ENCODE results near the gene ZNF394.
A peak's percentile ranks its signal among the peaks of the same experiment; 100 is the strongest.
"Not testable (repeated sequence)": the region's sequence is repeated elsewhere in the genome, so short reads cannot be mapped to it uniquely, and the experiment has no call there.

ZNF394 gene

DNA sequence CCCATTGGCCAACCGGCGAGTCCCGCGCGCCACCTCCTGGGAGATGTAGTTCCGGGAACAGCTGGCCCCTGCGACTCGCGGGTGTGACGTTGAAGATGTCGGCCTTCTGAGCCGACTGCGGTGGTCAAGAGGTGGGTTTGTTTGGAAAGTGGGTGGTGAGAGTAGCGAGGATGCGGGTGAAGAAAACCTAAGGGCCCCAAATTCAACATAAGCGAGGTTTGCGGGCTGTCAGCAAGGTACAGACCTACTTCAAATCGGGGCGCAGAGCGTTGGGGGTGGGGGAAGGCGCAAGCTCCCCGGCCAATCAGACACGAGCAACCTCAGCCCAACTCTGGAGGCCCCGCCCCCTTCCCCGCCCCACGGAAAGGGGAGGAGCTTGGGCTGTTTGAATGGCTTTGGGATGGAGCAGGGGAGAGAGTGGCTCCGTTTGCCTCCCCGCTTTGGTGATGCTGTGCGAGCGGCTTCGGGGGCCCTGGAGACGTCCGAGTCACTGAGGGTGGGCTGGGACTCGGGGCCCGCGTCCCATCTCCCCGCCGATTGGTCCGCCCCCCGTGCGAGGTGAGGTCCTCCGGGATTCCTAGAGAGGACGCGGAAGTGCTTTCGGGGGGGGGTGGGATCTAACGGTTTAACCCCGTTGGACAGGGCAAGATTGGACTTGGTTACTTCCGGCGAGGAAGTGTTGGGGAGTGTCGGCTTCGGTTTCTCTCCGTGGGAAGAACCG lies 4.7 kb upstream of the ZNF394 start, which contains the start of gene ZKSCAN5:
ZKSCAN5 (plus strand) TSS at position 60 of the 721 bp plus-strand sequence. CDS start 1,383 bp downstream, outside the sequence.
- TF ChIP-seq, protein P1, sequence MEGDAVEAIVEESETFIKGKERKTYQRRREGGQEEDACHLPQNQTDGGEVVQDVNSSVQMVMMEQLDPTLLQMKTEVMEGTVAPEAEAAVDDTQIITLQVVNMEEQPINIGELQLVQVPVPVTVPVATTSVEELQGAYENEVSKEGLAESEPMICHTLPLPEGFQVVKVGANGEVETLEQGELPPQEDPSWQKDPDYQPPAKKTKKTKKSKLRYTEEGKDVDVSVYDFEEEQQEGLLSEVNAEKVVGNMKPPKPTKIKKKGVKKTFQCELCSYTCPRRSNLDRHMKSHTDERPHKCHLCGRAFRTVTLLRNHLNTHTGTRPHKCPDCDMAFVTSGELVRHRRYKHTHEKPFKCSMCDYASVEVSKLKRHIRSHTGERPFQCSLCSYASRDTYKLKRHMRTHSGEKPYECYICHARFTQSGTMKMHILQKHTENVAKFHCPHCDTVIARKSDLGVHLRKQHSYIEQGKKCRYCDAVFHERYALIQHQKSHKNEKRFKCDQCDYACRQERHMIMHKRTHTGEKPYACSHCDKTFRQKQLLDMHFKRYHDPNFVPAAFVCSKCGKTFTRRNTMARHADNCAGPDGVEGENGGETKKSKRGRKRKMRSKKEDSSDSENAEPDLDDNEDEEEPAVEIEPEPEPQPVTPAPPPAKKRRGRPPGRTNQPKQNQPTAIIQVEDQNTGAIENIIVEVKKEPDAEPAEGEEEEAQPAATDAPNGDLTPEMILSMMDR (IDR thresholded peaks at IDR 0.05; ENCODE audit: insufficient read depth, low read depth, low read length, missing control alignments), result no peak
- peak within 1 kb of the TSS; percentile 90 for H3K4me3 ChIP-seq (ENCODE audit: low read depth, low read length)
- DNase-seq (ENCODE audit: low read depth), result peak; percentile 97

DNA sequence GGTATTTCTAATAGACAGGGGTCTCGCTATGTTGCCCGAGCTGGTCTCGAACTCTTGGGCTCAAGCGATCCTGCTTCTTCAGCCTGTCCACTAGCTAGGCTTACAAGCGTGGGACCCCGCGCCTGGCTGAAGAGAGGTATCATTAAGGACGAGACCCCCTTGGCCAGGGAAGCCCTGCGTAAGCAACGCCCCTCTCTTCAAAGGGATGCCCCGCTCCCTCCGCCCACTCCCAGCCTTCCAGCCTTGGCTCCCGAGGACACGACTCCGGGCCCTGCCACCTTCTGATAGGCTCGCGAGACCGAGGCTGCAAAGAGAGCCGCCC lies 4.2 kb upstream of the ZNF394 start:
- DNase-seq (ENCODE audit: low read depth), result no peak
- TF ChIP-seq, protein P1 (IDR thresholded peaks at IDR 0.05; ENCODE audit: insufficient read depth, low read depth, low read length, missing control alignments), result no peak
- H3K4me3 ChIP-seq (ENCODE audit: low read depth, low read length), result peak overlapping the region; percentile 90

DNA sequence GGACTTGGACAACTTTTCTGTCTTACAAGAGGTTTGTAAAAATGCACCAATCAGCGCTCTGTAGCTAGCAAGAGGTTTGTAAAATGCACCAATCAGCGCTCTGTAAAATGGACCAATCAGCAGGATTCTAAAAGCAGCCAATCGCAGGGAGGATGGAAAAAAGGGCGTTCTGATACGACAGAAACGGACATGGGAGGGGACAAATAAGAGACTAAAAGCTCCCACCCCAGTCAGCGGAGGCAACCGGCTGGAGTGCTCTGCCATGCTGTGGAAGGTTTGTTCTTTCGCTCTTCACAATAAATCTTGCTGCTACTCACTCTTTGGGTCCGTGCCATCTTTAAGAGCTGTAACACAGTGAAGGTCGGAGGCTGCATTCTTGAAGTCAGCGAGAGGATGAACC lies 1.2 kb upstream of the ZNF394 start:
- DNase-seq (ENCODE audit: low read depth); H3K4me3 ChIP-seq (ENCODE audit: low read depth, low read length): not testable (repeated sequence)

DNA sequence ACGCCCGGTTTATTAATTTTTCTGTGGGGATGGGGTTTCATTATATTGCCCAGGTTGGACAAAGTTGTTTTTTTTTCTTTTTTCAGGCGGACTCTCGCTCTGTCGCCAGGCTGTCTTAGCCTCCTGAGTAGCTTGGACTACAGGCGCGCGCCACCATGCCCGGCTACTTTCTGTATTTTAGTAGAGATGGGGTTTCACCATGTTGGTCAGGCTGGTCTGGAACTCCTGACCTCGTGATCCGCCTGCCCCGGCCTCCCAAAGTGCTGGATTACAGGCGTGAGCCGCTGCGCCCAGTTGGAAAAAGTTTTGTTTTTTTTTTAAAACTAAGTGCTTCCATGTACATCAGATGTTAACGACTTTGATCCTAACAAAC lies 542 bp upstream of the ZNF394 start:
- DNase-seq (ENCODE audit: low read depth), result no peak
- peak overlapping the region; percentile 81 for H3K4me3 ChIP-seq (ENCODE audit: low read depth, low read length)
- TF ChIP-seq, protein P1 (IDR thresholded peaks at IDR 0.05; ENCODE audit: insufficient read depth, low read depth, low read length, missing control alignments), result no peak

DNA sequence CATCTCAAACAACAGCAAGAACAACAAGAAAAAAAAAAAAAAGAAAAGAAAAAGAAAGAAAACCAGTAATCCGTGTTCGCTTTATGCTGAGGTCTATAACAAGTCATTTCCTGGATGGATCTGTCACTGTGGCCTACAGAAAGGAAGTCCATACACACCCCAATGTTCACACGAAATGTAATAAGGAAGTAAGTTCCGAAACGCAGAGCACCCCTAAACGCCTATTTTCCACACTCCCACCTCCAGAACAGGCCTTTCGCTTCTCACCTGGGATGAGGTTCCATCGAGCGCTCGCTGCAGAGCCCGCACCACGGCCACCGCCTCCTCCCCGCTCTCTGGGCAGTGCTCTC lies 735 bp downstream of the ZNF394 start:
- peak overlapping the region; percentile 81 for H3K4me3 ChIP-seq (ENCODE audit: low read depth, low read length)
- peak; percentile 41 for DNase-seq (ENCODE audit: low read depth)
- TF ChIP-seq, protein P1 (IDR thresholded peaks at IDR 0.05; ENCODE audit: insufficient read depth, low read depth, low read length, missing control alignments), result no peak

DNA sequence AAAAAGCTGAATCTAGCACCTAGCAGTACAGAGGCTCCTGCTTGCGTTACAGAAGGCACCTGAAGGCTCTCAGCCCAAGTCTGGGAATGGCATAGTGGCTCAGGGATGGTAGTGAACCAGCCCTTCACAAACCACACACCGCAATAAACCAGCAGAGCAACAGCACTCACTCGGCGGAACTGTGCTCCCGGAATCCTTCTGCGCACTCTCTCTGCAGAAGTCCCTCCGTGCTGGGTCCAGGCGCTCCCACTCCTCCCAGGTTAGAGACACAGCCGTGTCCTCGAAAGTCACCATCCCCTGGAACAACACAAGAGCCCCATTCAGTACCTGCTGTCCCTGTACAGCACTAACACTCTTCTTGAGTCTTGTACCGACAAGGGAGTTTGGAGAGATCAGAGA lies 1.5 kb downstream of the ZNF394 start:
- DNase-seq (ENCODE audit: low read depth), result no peak
- TF ChIP-seq, protein P1 (IDR thresholded peaks at IDR 0.05; ENCODE audit: insufficient read depth, low read depth, low read length, missing control alignments), result no peak
- H3K4me3 ChIP-seq (ENCODE audit: low read depth, low read length), result peak overlapping the region; percentile 81

DNA sequence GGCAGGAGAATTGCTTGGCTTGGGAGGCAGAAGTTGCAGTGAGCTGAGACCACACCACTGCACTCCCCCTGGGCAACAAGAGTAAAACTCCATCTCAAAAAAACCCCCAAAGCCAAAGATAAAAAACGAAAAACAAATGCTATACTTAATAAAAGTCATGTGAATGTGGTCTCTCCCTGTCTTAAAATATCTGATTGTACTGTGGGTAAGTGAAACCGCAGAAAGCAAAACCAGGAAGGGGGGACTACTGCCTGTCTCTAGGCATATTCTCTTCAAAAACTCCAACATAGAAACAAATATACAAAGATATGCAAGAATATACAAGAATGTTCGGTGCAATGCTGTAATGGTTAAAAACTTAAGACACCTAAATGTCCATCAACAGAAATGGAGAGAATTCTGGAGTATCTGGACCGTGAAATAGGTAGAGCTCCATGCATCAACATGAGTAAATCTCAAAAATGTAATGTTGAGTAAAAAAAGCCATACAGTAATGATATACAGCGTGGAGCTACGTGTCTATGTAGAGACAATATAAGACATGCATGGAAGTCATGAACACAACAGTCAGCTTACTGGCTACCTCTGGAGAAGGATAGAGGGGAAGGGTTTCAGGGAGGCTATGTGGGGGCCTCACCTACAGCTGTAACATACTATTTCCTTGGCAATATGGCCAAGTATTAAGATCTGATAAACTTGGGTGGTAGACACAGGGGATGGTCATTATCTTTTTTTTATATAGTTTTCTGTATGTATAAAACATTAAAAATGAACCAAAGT lies 2.1 kb downstream of the ZNF394 start:
- DNase-seq (ENCODE audit: low read depth), result no peak
- peak overlapping the region; percentile 81 for H3K4me3 ChIP-seq (ENCODE audit: low read depth, low read length)
- TF ChIP-seq, protein P1 (IDR thresholded peaks at IDR 0.05; ENCODE audit: insufficient read depth, low read depth, low read length, missing control alignments), result no peak
